H1 (cell line): ENCODE measurements around the gene FRMD5. TPM values are rescaled to one million over a fixed set of nuclear protein-coding genes. Genes with fewer than 3 reads are reported as not detected.

ENCODE experiments used
- CTCF ChIA-PET: fragments of 300-600 bp; sonication (Branson Sonifier 250); formaldehyde crosslinking; loops from one replicate; lab custom pipeline; 2021; ENCODE audit not compliant: partially characterized antibody; lab: Charles Lee
- POLR2A ChIA-PET: fragments of 300-600 bp; sonication (Branson Sonifier 250); formaldehyde crosslinking; loops from one replicate; lab custom pipeline; 2021; ENCODE audit warnings: inconsistent platforms; ENCODE audit not compliant: partially characterized antibody; lab: Charles Lee
- DNase-seq, 2 experiments: peaks; one replicate each; pipeline versions ENCODE4 v3.0.0 to v3.0.0-alpha.2; 2010 to 2022; ENCODE audit warnings: low spot score in 2 of 2, low read depth in 1 of 2, mixed read lengths in 1 of 2
- FAIRE-seq: peaks from 2 replicates; lab custom pipeline; 2011; peaks lifted over from hg19 to GRCh38; lab: Jason Lieb, UNC
- H2AFZ ChIP-seq: 2 replicates; pipeline ENCODE4 v1.8.1; 2012; ENCODE audit warnings: low read length, inconsistent platforms
- H2AK5ac ChIP-seq: 2 replicates; pipeline ENCODE4 v1.6.1; 2013; ENCODE audit warnings: low read depth, low read length
- H2BK120ac ChIP-seq: replicated peaks from 2 replicates; pipeline ENCODE3; 2013; ENCODE audit warnings: low read depth, low read length, inconsistent platforms
- H2BK12ac ChIP-seq: 2 replicates; pipeline ENCODE4 v1.6.1; 2013; ENCODE audit warnings: low read depth, low read length
- H2BK15ac ChIP-seq: 2 replicates; pipeline ENCODE4 v1.6.1; 2013; ENCODE audit warnings: low read length
- H2BK20ac ChIP-seq: 2 replicates; pipeline ENCODE4 v1.6.1; 2013; ENCODE audit warnings: low read length
- H2BK5ac ChIP-seq: 2 replicates; pipeline ENCODE4 v1.6.1; 2013; ENCODE audit warnings: low read depth, low read length
- H3K14ac ChIP-seq: 2 replicates; pipeline ENCODE4 v1.6.1; 2013; ENCODE audit warnings: inconsistent platforms; ENCODE audit not compliant: insufficient read length
- H3K18ac ChIP-seq: 2 replicates; pipeline ENCODE4 v1.6.1; 2013; ENCODE audit warnings: low read length; ENCODE audit errors: extremely low read depth
- H3K23ac ChIP-seq: 2 replicates; pipeline ENCODE4 v1.6.1; 2013; ENCODE audit warnings: inconsistent platforms; ENCODE audit not compliant: insufficient read length
- H3K23me2 ChIP-seq: 2 replicates; pipeline ENCODE4 v1.6.1; 2013; ENCODE audit warnings: low read depth, low read length
- H3K27ac ChIP-seq: 2 replicates; pipeline ENCODE4 v1.6.1; 2011; ENCODE audit warnings: low read depth, low read length, inconsistent platforms
- H3K27me3 ChIP-seq, 4 experiments: replicated peaks in 1 of 4; 1 replicate in 1 of 4; 2 replicates in 3 of 4; pipeline versions ENCODE4 v1.6.1 to v1.8.1; 2011 to 2013; ENCODE audit warnings: low read length in 3 of 4, mild to moderate bottlenecking in 3 of 4, inconsistent platforms in 2 of 4, mixed read lengths in 2 of 4, moderate library complexity in 1 of 4; ENCODE audit not compliant: control insufficient read depth in 3 of 4, insufficient read depth in 3 of 4; ENCODE audit errors: extremely low read depth in 1 of 4
- H3K36me3 ChIP-seq, 4 experiments: 2 replicates each; pipeline versions ENCODE4 v1.6.1 to v1.8.1; 2011 to 2013; ENCODE audit warnings: mild to moderate bottlenecking in 4 of 4, low read length in 3 of 4, moderate library complexity in 2 of 4, control low read depth in 1 of 4, inconsistent platforms in 1 of 4; ENCODE audit not compliant: insufficient read depth in 4 of 4, control insufficient read depth in 2 of 4
- H3K4ac ChIP-seq: replicated peaks from 2 replicates; pipeline ENCODE3; 2013; ENCODE audit warnings: low read length, low read depth, mixed read lengths, inconsistent platforms; ENCODE audit not compliant: insufficient read length
- H3K4me1 ChIP-seq, 4 experiments: replicated peaks in 1 of 4; 1 replicate in 1 of 4; 2 replicates in 3 of 4; pipeline versions ENCODE4 v1.6.1 to v1.8.1; 2011 to 2013; ENCODE audit warnings: low read length in 3 of 4, inconsistent platforms in 2 of 4, mixed read lengths in 1 of 4; ENCODE audit not compliant: insufficient read depth in 4 of 4, control insufficient read depth in 3 of 4
- H3K4me2 ChIP-seq, 2 experiments: 2 replicates each; pipeline versions ENCODE4 v1.6.1 to v1.8.1; 2011 to 2013; ENCODE audit warnings: low read depth in 2 of 2, low read length in 2 of 2, control low read depth in 1 of 2, inconsistent platforms in 1 of 2, mild to moderate bottlenecking in 1 of 2; ENCODE audit not compliant: insufficient read depth in 1 of 2
- H3K4me3 ChIP-seq, 4 experiments: fragments of 200-600, 300-600 bp in 1 of 4; sonication (generic), shearing (Covaris generic), sonication (Bioruptor Twin) in 1 of 4; 2 replicates each; pipeline versions ENCODE4 v1.5.1 to v1.8.1; 2011 to 2016; ENCODE audit warnings: low read length in 4 of 4, low read depth in 3 of 4, control low read depth in 2 of 4, inconsistent platforms in 2 of 4, mild to moderate bottlenecking in 2 of 4, mixed read lengths in 1 of 4, moderate library complexity in 1 of 4; ENCODE audit not compliant: insufficient read depth in 2 of 4; ENCODE audit errors: extremely low read depth in 1 of 4
- H3K56ac ChIP-seq: replicated peaks from 2 replicates; pipeline ENCODE3; 2013; ENCODE audit warnings: low read depth, mild to moderate bottlenecking, mixed read lengths, low read length, inconsistent platforms; ENCODE audit not compliant: insufficient read length
- H3K79me1 ChIP-seq: 2 replicates; pipeline ENCODE4 v1.6.1; 2013; ENCODE audit warnings: low read depth, low read length, control low read depth
- H3K79me2 ChIP-seq, 2 experiments: 2 replicates each; pipeline versions ENCODE4 v1.6.1 to v1.8.1; 2012 to 2013; ENCODE audit warnings: low read length in 2 of 2, mild to moderate bottlenecking in 2 of 2, inconsistent platforms in 1 of 2; ENCODE audit not compliant: insufficient read depth in 2 of 2, control insufficient read depth in 1 of 2
- H3K9ac ChIP-seq, 4 experiments: replicated peaks in 1 of 4; 1 replicate in 1 of 4; 2 replicates in 3 of 4; pipeline versions ENCODE4 v1.6.1 to v1.8.1; 2011 to 2013; ENCODE audit warnings: low read depth in 3 of 4, low read length in 3 of 4, control low read depth in 2 of 4, mild to moderate bottlenecking in 2 of 4, moderate library complexity in 2 of 4, inconsistent platforms in 1 of 4; ENCODE audit errors: extremely low read depth in 1 of 4
- H3K9me3 ChIP-seq, 2 experiments: 2 replicates each; pipeline versions ENCODE4 v1.6.1 to v1.8.1; 2012 to 2013; ENCODE audit warnings: mild to moderate bottlenecking in 2 of 2, moderate library complexity in 2 of 2, control low read depth in 1 of 2, inconsistent platforms in 1 of 2, low read depth in 1 of 2, low read length in 1 of 2, mixed read lengths in 1 of 2; ENCODE audit not compliant: insufficient read depth in 2 of 2
- H4K20me1 ChIP-seq, 2 experiments: replicated peaks in 1 of 2; 2 replicates each; pipeline versions ENCODE3 to v1.8.1; 2011 to 2013; ENCODE audit warnings: inconsistent platforms in 2 of 2, low read length in 2 of 2, mild to moderate bottlenecking in 1 of 2; ENCODE audit not compliant: insufficient read depth in 2 of 2, control insufficient read depth in 1 of 2
- H4K5ac ChIP-seq: 2 replicates; pipeline ENCODE4 v1.6.1; 2013; ENCODE audit warnings: low read length, low read depth, mixed read lengths, inconsistent platforms; ENCODE audit not compliant: insufficient read length
- H4K8ac ChIP-seq: 2 replicates; pipeline ENCODE4 v1.8.0; 2013; ENCODE audit warnings: mild to moderate bottlenecking, moderate library complexity, low read length, inconsistent platforms; ENCODE audit not compliant: insufficient read depth; ENCODE audit errors: extremely low read depth
- H4K91ac ChIP-seq: replicated peaks from 2 replicates; pipeline ENCODE3; 2013; ENCODE audit warnings: low read length, mixed read lengths, inconsistent platforms; ENCODE audit not compliant: insufficient read length
- BACH1 ChIP-seq: IDR thresholded peaks from 2 replicates; pipeline ENCODE4 v1.6.1; 2012; ENCODE audit warnings: low read length, improper control_type of control experiment
- CHD1 ChIP-seq: IDR thresholded peaks from 2 replicates; pipeline ENCODE4 v1.6.1; 2012; ENCODE audit warnings: low read depth, low read length, improper control_type of control experiment
- E2F6 ChIP-seq: IDR thresholded peaks from 2 replicates; pipeline ENCODE4 v1.6.1; 2012; ENCODE audit warnings: inconsistent platforms
- EZH2 ChIP-seq: fragments of 200-600 bp; sonication (generic); IDR thresholded peaks from 2 replicates; pipeline ENCODE4 v1.7.1; 2012; ENCODE audit warnings: low read depth, mild to moderate bottlenecking, moderate library complexity, low read length, inconsistent platforms; ENCODE audit not compliant: severe bottlenecking
- GABPA ChIP-seq: IDR thresholded peaks from 2 replicates; pipeline ENCODE4 v1.6.1; 2011; ENCODE audit warnings: mild to moderate bottlenecking, low read length, moderate library complexity, borderline replicate concordance; ENCODE audit not compliant: insufficient read depth
- HDAC2 ChIP-seq, 2 experiments: fragments of 300-600 bp in 1 of 2; sonication (generic) in 1 of 2; IDR thresholded peaks; 2 replicates each; pipeline ENCODE4 v1.6.1; 2011 to 2012; ENCODE audit warnings: low read depth in 2 of 2, low read length in 2 of 2, mild to moderate bottlenecking in 2 of 2, moderate library complexity in 2 of 2, borderline replicate concordance in 1 of 2, inconsistent platforms in 1 of 2
- SIN3A ChIP-seq, 2 experiments: IDR thresholded peaks in 1 of 2; conservative IDR thresholded peaks in 1 of 2; 2 replicates each; pipeline ENCODE4 v1.6.1; 2011 to 2012; ENCODE audit warnings: low read length in 2 of 2, improper control_type of control experiment in 1 of 2, low read depth in 1 of 2, mild to moderate bottlenecking in 1 of 2
- TAF1 ChIP-seq: IDR thresholded peaks from 2 replicates; pipeline ENCODE4 v1.6.1; 2011; ENCODE audit warnings: mild to moderate bottlenecking, low read depth, low read length
- polyA plus RNA-seq, 7 experiments: library from polyadenylated mRNA; depleted of rRNA in 3 of 7; stranded (reverse) in 5 of 7; unstranded in 2 of 7; fragments of >200 nt in 5 of 7; fragments of 200-250 nt in 2 of 7; gene quantifications; 1 replicate in 5 of 7; 2 replicates in 1 of 7; 4 replicates in 1 of 7; pipeline versions ENCODE4 v1.2.1 to v1.2.3, GENCODE V29; 2011 to 2013; ENCODE audit warnings: missing spikeins in 2 of 7, mixed read lengths in 2 of 7
- total RNA-seq: library from RNA; stranded (reverse); fragmentation: NEBNext Ultra II Directional; extraction: Animal tissue kit (Norgen Biotek cat#: 25700); gene quantifications from 2 replicates; pipeline ENCODE4 v1.2.1, GENCODE V29; 2021
- TF ChIP-seq, protein P1 (sequence below): IDR thresholded peaks from 2 replicates; pipeline ENCODE4 v1.6.1; 2011; ENCODE audit warnings: low read depth, mild to moderate bottlenecking, low read length; ENCODE audit not compliant: insufficient read depth
- TF ChIP-seq, protein P2 (sequence below): IDR thresholded peaks from 2 replicates; pipeline ENCODE4 v1.6.1; 2012; ENCODE audit warnings: low read length, inconsistent platforms

FRMD5 gene
- total and polyA plus RNA-seq, 2 of the 8 experiments (the other 6 are each of a cell fraction or from before 2014, with no cell fraction given): 10.1 to 12.6 TPM

DNA sequence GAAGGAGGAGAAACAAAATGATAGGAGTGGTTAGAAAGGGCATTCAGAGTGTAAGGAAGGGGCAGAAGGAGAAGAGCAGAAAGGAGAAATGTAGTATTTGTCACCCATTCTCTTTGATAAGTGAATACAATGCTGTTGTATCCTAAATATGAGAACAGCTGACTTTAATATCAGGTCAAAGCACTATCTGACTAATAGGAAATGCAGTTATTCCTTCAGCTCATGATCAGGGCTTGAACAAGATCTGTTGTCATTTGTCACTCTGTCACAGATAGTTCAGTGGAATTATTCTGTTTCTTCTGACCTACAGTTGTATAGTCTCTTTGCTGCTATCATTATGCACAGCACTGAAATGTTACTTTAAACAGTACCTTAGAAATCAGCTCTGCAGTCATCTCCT is 149.4 kb downstream of the FRMD5 start:
- H3K4me1 ChIP-seq: no peaks in the 10 kb centered on the region
- H2BK15ac ChIP-seq: no peak overlapping the region
- FAIRE-seq (no peak), DNase-seq (no peak)
- H3K4me2 ChIP-seq: no peak overlapping the region
- H4K20me1 ChIP-seq: no peaks in the 10 kb centered on the region
- no peak overlapping the region for H4K5ac ChIP-seq
- no peak overlapping the region for H3K4ac ChIP-seq
- no peaks in the 10 kb centered on the region for H3K36me3 ChIP-seq
- H3K79me2 ChIP-seq: no peaks in the 10 kb centered on the region
- H3K9me3 ChIP-seq: no peaks in the 10 kb centered on the region
- H3K4me3 ChIP-seq: no peak overlapping the region
- POLR2A ChIA-PET: no interaction called here
- no peak overlapping the region for H2BK5ac ChIP-seq
- no peaks in the 10 kb centered on the region for H3K27me3 ChIP-seq
- H3K18ac ChIP-seq: no peak overlapping the region
- H4K8ac ChIP-seq: no peak overlapping the region
- H3K23me2 ChIP-seq: no peaks in the 10 kb centered on the region
- CTCF ChIA-PET: interaction anchor here (0.5 kb wide), 1 partner anchor 108 kb away, joined by 3 read pairs; no protein-coding TSS in a partner anchor
- no peak overlapping the region for H3K27ac ChIP-seq
- H3K9ac ChIP-seq: no peak overlapping the region
- TF ChIP-seq SIN3A (conservative IDR thresholded peaks at IDR 0.05 in 1 of 2, IDR thresholded peaks at IDR 0.05 in 1 of 2; ENCODE audit: low read depth in 1 of 2, low read length in 2 of 2) (no peak), EZH2 (no peak), TAF1 (no peak), CHD1 (no peak), BACH1 (no peak), GABPA (no peak), HDAC2 (IDR thresholded peaks at IDR 0.05; ENCODE audit: borderline replicate concordance in 1 of 2, low read depth in 2 of 2, low read length in 2 of 2) (no peak), E2F6 (no peak)
- TF ChIP-seq, protein P1, sequence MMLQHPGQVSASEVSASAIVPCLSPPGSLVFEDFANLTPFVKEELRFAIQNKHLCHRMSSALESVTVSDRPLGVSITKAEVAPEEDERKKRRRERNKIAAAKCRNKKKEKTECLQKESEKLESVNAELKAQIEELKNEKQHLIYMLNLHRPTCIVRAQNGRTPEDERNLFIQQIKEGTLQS: no peak
- TF ChIP-seq, protein P2, sequence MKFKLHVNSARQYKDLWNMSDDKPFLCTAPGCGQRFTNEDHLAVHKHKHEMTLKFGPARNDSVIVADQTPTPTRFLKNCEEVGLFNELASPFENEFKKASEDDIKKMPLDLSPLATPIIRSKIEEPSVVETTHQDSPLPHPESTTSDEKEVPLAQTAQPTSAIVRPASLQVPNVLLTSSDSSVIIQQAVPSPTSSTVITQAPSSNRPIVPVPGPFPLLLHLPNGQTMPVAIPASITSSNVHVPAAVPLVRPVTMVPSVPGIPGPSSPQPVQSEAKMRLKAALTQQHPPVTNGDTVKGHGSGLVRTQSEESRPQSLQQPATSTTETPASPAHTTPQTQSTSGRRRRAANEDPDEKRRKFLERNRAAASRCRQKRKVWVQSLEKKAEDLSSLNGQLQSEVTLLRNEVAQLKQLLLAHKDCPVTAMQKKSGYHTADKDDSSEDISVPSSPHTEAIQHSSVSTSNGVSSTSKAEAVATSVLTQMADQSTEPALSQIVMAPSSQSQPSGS: no peak
- no peak overlapping the region for H3K14ac ChIP-seq
- H2AK5ac ChIP-seq: no peak overlapping the region
- no peak overlapping the region for H3K23ac ChIP-seq
- no peak overlapping the region for H2BK12ac ChIP-seq
- no peak overlapping the region for H2AFZ ChIP-seq
- no peak overlapping the region for H2BK120ac ChIP-seq
- H3K56ac ChIP-seq: no peak overlapping the region
- no peak overlapping the region for H4K91ac ChIP-seq
- H2BK20ac ChIP-seq: no peak overlapping the region
- no peaks in the 10 kb centered on the region for H3K79me1 ChIP-seq
